VCaP (cell line): Measurements from ENCODE around the gene HDAC4.
"Not testable (repeated sequence)": the region's sequence is repeated elsewhere in the genome, so short reads cannot be mapped to it uniquely, and the experiment has no call there.

Experiments used
- H3K27ac ChIP-seq: fragments of 450-650 bp; 2 replicates; pipeline ENCODE4 v1.5.1; 2017
- TF ChIP-seq, protein P1 (sequence below): fragments of 450-650 bp; conservative IDR thresholded peaks from 2 replicates; pipeline ENCODE4 v1.5.1; 2017; ENCODE audit warnings: mild to moderate bottlenecking, moderate library complexity

HDAC4 gene

GRCh38 chr2:239072786-239073185 is 328.0 kb downstream of the HDAC4 start:
- H3K27ac ChIP-seq = no peak overlapping the region
- TF ChIP-seq, protein P1, sequence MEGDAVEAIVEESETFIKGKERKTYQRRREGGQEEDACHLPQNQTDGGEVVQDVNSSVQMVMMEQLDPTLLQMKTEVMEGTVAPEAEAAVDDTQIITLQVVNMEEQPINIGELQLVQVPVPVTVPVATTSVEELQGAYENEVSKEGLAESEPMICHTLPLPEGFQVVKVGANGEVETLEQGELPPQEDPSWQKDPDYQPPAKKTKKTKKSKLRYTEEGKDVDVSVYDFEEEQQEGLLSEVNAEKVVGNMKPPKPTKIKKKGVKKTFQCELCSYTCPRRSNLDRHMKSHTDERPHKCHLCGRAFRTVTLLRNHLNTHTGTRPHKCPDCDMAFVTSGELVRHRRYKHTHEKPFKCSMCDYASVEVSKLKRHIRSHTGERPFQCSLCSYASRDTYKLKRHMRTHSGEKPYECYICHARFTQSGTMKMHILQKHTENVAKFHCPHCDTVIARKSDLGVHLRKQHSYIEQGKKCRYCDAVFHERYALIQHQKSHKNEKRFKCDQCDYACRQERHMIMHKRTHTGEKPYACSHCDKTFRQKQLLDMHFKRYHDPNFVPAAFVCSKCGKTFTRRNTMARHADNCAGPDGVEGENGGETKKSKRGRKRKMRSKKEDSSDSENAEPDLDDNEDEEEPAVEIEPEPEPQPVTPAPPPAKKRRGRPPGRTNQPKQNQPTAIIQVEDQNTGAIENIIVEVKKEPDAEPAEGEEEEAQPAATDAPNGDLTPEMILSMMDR = no peak

DNA sequence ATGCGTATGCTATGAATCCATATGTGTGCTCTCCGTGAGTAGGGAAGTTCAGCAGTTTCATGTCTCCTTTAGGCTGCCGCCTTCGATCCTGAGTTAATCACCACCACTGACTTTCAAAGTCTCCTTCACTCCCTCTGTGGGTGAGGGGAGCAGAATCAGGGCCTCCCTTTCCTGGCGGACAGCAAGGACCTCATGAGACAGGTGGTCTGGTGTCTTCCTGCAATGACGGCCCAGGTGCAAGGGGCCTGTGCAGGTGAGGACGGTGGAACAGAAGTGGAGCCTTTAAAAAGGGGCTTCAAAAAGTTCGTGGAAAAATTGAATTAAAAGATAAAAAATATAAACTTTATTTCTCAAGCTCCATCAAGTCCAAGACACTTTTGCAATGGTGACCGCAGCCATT is 330.4 kb downstream of the HDAC4 start:
- TF ChIP-seq, protein P1 = no peak
- H3K27ac ChIP-seq = no peak overlapping the region

DNA sequence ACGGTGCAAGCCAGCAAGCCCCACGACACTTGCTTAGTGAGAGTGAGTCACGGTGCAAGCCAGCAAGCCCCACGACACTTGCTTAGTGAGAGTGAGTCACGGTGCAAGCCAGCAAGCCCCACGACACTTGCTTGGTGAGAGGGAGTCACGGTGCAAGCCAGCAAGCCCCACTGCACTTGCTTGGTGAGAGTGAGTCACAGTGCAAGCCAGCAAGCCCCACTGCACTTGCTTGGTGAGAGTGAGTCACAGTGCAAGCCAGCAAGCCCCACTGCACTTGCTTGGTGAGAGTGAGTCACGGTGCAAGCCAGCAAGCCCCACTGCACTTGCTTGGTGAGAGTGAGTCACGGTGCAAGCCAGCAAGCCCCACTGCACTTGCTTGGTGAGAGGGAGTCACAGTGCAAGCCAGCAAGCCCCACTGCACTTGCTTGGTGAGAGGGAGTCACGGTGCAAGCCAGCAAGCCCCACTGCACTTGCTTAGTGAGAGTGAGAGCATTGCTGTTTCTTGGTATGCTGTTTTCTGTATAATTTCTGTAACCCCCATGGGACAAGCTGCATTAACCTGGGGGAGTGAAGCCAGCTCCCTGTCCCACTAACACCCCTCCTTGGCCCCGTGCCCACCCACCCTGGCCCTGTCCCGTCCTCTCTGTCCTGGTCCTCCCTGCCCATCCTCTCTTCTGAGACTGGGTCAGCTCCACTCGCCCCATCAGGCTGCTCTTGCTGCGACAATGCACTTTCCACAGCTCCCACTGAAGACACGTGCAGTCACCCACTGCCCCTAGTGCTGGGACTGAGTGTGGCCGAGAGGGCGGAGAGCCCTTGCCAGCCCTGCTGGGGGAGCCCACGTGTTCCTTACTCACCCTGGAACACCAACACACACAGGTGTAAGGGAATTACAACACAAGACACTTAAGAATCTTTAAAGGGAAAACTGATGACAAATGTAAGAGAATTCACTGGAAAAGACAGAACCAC is 331.2 kb downstream of the HDAC4 start:
- H3K27ac ChIP-seq = not testable (repeated sequence)

DNA sequence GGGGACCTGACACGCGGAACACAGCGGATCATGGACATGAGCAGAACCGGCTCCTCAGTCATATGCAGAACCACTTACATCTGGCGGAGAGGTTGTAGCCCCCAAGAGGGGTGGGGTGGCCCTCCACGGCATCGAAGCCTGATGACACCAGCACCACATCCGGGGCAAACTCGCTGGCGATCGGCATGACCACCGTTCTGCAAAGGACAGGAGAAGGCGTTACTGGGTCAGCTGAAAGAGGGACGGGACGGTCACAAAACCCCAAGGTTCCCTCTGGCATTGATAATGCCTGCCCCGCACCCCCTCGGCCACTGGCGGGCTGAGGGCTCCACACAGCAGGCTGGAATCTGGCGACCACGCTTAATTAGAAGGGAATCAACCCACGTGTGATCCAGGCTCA is 332.4 kb downstream of the HDAC4 start:
- TF ChIP-seq, protein P1 = no peak
- no peak overlapping the region for H3K27ac ChIP-seq

- TF ChIP-seq, protein P1 = no peak
- H3K27ac ChIP-seq = no peak overlapping the region
Measured at GRCh38 chr2:239067196-239067865, 333.5 kb downstream of the HDAC4 start.

DNA sequence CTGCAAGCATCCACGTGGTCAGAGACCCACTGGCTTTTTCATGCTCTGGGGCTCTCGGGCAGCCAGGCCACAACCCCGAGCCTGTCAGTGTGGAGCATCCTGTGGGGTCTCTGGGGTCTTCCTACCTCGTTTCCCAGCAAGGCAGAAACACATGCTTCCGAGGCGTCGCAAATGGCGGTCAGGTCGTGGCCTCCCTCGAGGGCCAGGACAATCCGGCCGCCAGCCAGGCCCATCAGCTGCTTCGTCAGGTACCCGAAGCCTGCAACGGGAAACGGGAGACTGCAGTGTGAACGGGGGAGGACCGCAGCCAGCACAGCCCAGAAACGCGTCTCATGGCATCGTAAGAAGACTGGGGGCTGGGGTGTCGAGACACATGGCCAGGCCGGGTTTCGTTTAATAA is 334.2 kb downstream of the HDAC4 start:
- no peak overlapping the region for H3K27ac ChIP-seq
- TF ChIP-seq, protein P1 = no peak

DNA sequence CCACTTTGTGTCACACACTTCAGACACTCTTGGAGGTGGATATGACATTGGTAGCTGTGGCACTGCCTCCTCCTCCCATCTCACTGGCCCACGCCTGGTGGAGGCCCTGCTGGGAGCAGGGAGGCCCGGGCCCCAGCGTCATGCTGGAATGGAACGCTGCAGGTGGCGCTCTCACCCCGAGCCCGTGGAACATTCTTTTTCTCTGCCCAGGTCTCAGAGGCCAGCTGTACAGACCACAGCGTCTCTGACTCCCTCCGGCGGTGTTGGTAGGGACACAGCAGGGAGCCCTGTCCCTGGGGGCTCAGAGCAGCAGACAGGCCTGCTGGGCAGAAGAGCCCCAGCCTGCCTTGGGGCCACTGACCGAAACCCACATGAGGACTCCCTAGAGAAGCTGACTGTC is 334.9 kb downstream of the HDAC4 start:
- TF ChIP-seq, protein P1 = no peak
- H3K27ac ChIP-seq = no peak overlapping the region
